H1 (cell line): ENCODE results near the gene UMAD1.

Source experiments
- CREB1 ChIP-seq: IDR thresholded peaks from 2 replicates; pipeline ENCODE4 v1.6.1; 2012; ENCODE audit warnings: inconsistent platforms
- POLR2A ChIP-seq, 2 experiments: IDR thresholded peaks; 1 replicate in 1 of 2; 2 replicates in 1 of 2; pipeline ENCODE4 v1.6.1; 2011; ENCODE audit warnings: low read depth in 2 of 2, low read length in 2 of 2, mild to moderate bottlenecking in 2 of 2; ENCODE audit errors: control extremely low read depth in 1 of 2
- SUZ12 ChIP-seq: fragments of 200-600 bp; sonication (generic); IDR thresholded peaks from 2 replicates; pipeline ENCODE4 v1.6.1; 2012; ENCODE audit warnings: mild to moderate bottlenecking, inconsistent platforms, low read length, moderate library complexity, mixed read lengths

DNA sequence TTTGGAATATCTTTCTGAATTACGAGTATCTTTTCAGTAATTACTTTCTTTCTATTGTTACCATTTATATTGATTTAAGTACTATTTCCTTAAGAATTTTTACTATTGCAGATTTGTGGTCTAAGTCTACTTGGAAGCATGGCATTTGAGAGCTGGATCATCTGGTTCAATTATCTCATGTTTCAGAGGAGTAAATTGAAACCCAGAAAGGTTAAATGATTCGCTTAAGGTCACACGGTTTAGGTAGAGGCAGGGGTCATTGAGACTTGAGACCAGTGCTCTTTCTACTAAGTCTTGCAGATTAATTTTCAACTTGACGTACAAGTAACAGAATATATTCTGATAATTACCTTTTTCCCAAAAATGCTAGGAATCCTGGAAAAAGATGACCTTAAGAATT lies 218.9 kb downstream of the UMAD1 start:
- TF ChIP-seq POLR2A (IDR thresholded peaks at IDR 0.05; ENCODE audit: control extremely low read depth in 1 of 2, low read depth in 2 of 2, low read length in 2 of 2) (no peak), CREB1 (no peak), SUZ12 (no peak)
